GM12873 (cell line): ENCODE measurements around the gene SOCS6.

Source experiments
- CTCF ChIP-seq: IDR thresholded peaks from 2 replicates; pipeline ENCODE4 v1.5.1; 2012; ENCODE audit warnings: low read depth, mild to moderate bottlenecking, moderate library complexity, low read length, control low read depth; ENCODE audit not compliant: insufficient read depth; ENCODE audit errors: missing control alignments

The SOCS6 gene

GRCh38 chr18:70279470-70279869, 9.4 kb upstream of the SOCS6 start:
- no peak for TF ChIP-seq CTCF

GRCh38 chr18:70280007-70280925, 8.6 kb upstream of the SOCS6 start:
- TF ChIP-seq CTCF: no peak

GRCh38 chr18:70284976-70285620, 3.7 kb upstream of the SOCS6 start:
- TF ChIP-seq CTCF: no peak

GRCh38 chr18:70287731-70288130, 1.1 kb upstream of the SOCS6 start:
- TF ChIP-seq CTCF: no peak

GRCh38 chr18:70288171-70288850, 534 bp upstream of the SOCS6 start:
- no peak for TF ChIP-seq CTCF

GRCh38 chr18:70289351-70290312, 787 bp downstream of the SOCS6 start:
- no peak for TF ChIP-seq CTCF
